ENCODE results near the gene EFCAB5. TPM values are rescaled to one million over a fixed set of nuclear protein-coding genes. Genes with fewer than 3 reads are reported as not detected.

Gene EFCAB5
- total RNA-seq, 4 donors from 2014 or later, result 0.17 to 0.78 TPM; not detected in 2

GRCh38 chr17:29959658-29960337 is 18.4 kb downstream of the EFCAB5 start:
- H3K4me3 ChIP-seq, result no peak overlapping the region
- TF ChIP-seq POLR2A (IDR thresholded peaks at IDR 0.05; ENCODE audit: low read depth), result no peak
- TF ChIP-seq POLR2AphosphoS5 (IDR thresholded peaks at IDR 0.05), result no peak
- no peak for TF ChIP-seq EP300 (IDR thresholded peaks at IDR 0.05)
- no peak for TF ChIP-seq CTCF (IDR thresholded peaks at IDR 0.05)
- intact Hi-C loops (cut with DNase I), result no loop called here
- no peaks in the 10 kb centered on the region for H3K9me3 ChIP-seq
- H3K36me3 ChIP-seq, result no peaks in the 10 kb centered on the region
- peaks cover 0 to 8% (median 0%) of the 10 kb centered on the region in 4 donors for H3K4me1 ChIP-seq
- no peaks in the 10 kb centered on the region for H3K27me3 ChIP-seq
- WGBS, result 64% methylated on average over 4 of the region's 4 CpGs
- no peak overlapping the region for H3K27ac ChIP-seq (replicated peaks in 1 of 4)
- DNase-seq (ENCODE audit: extremely low spot score), result no peak

GRCh38 chr17:29962656-29963055 is 21.2 kb downstream of the EFCAB5 start:
- H3K27me3 ChIP-seq, result no peaks in the 10 kb centered on the region
- 93% methylated on average over 2 of the region's 2 CpGs for WGBS
- no peak overlapping the region for H3K27ac ChIP-seq (replicated peaks in 1 of 4)
- intact Hi-C loops (cut with DNase I), result no loop called here
- H3K9me3 ChIP-seq, result no peaks in the 10 kb centered on the region
- no peaks in the 10 kb centered on the region for H3K36me3 ChIP-seq
- no peak for DNase-seq (ENCODE audit: extremely low spot score)
- no peak overlapping the region for H3K4me3 ChIP-seq
- H3K4me1 ChIP-seq, result peaks cover 0 to 8% (median 0%) of the 10 kb centered on the region in 4 donors
- TF ChIP-seq POLR2AphosphoS5 (IDR thresholded peaks at IDR 0.05), result no peak
- TF ChIP-seq CTCF (IDR thresholded peaks at IDR 0.05), result no peak
- TF ChIP-seq EP300 (IDR thresholded peaks at IDR 0.05), result no peak
- TF ChIP-seq POLR2A (IDR thresholded peaks at IDR 0.05; ENCODE audit: low read depth), result no peak

GRCh38 chr17:29968271-29968670 is 26.8 kb downstream of the EFCAB5 start:
- Histone ChIP-seq H3K36me3 (no peaks in the 10 kb centered on the region), H3K4me3 (no peak overlapping the region), H3K4me1 (no peaks in the 10 kb centered on the region), H3K27me3 (peaks cover 0 to 6% (median 0%) of the 10 kb centered on the region in 4 donors), H3K27ac (replicated peaks in 1 of 4) (no peak overlapping the region), H3K9me3 (no peaks in the 10 kb centered on the region)
- TF ChIP-seq POLR2AphosphoS5 (IDR thresholded peaks at IDR 0.05) (no peak), POLR2A (IDR thresholded peaks at IDR 0.05; ENCODE audit: low read depth) (no peak), EP300 (IDR thresholded peaks at IDR 0.05) (no peak), CTCF (IDR thresholded peaks at IDR 0.05) (no peak)
- 80% methylated on average over 5 of the region's 5 CpGs for WGBS
- intact Hi-C loops (cut with DNase I), result no loop called here
- DNase-seq (ENCODE audit: extremely low spot score), result no peak

GRCh38 chr17:29972277-29972676 is 30.8 kb downstream of the EFCAB5 start:
- Histone ChIP-seq H3K9me3 (no peaks in the 10 kb centered on the region), H3K4me1 (no peaks in the 10 kb centered on the region), H3K27ac (replicated peaks in 1 of 4) (no peak overlapping the region), H3K27me3 (peaks cover 0 to 6% (median 0%) of the 10 kb centered on the region in 4 donors), H3K36me3 (no peaks in the 10 kb centered on the region), H3K4me3 (no peak overlapping the region)
- WGBS, result 99% methylated on average over 9 of the region's 18 CpGs
- DNase-seq (ENCODE audit: extremely low spot score), result no peak
- TF ChIP-seq POLR2AphosphoS5 (IDR thresholded peaks at IDR 0.05) (no peak), CTCF (IDR thresholded peaks at IDR 0.05) (no peak), POLR2A (IDR thresholded peaks at IDR 0.05; ENCODE audit: low read depth) (no peak), EP300 (IDR thresholded peaks at IDR 0.05) (no peak)
- intact Hi-C loops (cut with DNase I), result no loop called here

GRCh38 chr17:29973005-29973404 is 31.6 kb downstream of the EFCAB5 start:
- DNase-seq (ENCODE audit: extremely low spot score), result no peak
- Histone ChIP-seq H3K36me3 (no peaks in the 10 kb centered on the region), H3K4me3 (no peak overlapping the region), H3K27ac (replicated peaks in 1 of 4) (no peak overlapping the region), H3K27me3 (peaks cover 0 to 6% (median 0%) of the 10 kb centered on the region in 4 donors), H3K4me1 (no peaks in the 10 kb centered on the region), H3K9me3 (no peaks in the 10 kb centered on the region)
- TF ChIP-seq CTCF (IDR thresholded peaks at IDR 0.05) (no peak), EP300 (IDR thresholded peaks at IDR 0.05) (no peak), POLR2A (IDR thresholded peaks at IDR 0.05; ENCODE audit: low read depth) (no peak), POLR2AphosphoS5 (IDR thresholded peaks at IDR 0.05) (no peak)
- intact Hi-C loops (cut with DNase I), result no loop called here
- WGBS, result 98% methylated on average over 3 of the region's 3 CpGs

All from esophagus muscularis mucosa (tissue), 4 donors.